ENCODE results near the gene STAM.
A peak's percentile ranks its signal among the peaks of the same experiment; 100 is the strongest.

STAM gene

DNA sequence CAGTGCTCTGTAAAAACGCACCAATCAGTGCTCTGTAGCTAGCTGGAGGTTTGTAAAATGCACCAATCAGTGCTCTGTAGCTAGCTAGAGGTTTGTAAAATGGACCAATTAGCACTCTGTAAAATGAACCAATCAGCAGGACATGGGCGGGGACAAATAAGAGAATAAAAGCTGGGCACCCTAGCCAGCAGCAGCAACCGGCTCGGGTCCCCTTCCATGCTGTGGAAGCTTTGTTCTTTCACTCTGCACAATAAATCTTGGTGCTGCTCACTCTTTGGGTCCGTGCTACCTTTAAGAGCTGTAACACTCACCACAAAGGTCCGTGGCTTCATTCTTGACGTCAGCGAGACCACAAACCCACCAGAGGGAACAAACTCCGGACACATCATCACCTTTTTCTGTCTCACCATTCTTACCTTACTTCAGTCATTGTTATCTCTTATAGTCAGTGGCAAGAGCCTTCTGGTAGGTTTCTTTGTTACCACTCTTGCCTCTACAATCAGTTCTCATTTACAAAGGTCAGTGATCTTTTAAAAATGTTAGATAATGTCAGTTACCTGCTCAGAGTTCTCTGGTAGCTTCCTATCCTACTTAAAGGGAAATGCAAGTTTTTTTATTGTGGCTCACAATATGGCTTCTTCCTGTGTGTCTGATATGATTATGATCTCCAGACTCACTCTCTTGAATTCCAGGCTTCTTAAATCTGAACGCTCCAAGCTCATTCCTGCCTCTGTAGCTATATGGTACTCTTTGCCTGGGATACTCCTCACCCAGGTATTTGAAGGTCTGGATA is 4.5 kb downstream of the STAM start:
- no peak for DNase-seq (ENCODE audit: low read depth)

DNA sequence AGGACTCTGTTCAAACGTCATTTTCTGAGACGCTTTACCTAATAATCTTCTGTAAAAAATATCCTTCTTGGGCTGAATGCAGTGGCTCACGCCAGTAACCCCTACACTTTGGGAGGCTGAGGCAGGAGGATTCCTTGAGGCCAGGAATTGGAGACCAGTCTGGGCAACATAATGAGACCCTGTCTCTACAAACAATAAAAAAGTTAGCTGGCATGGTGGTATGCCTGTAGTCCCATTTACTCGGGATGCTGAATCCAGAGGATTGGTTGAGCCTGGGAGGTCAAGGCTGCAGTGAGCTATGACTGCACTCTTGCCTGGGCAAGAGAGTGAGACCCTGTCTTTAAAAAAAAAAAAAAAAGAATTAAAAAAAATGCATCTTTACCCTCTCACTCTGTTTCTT is 5.1 kb downstream of the STAM start:
- no peak for DNase-seq (ENCODE audit: low read depth)

DNA sequence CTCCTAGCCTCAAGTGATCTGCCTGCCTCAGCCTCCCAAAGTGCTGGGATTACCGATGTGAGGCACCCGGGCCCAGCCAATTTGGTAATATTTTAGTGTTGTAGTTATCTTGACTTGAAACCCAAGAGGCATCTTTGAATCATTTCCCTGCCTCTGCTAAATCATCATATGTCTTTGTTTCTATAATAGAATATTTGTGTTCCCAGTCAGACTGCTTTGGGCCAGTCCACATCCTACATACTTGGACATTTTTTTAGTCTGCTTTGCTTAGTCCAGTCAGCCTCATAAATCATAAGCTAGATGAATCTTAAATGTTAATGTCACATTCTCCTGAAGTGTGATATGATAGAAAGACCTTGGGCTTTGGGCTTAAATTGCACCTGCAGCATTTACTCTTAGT is 5.9 kb downstream of the STAM start:
- peak; percentile 83 for DNase-seq (ENCODE audit: low read depth)

DNA sequence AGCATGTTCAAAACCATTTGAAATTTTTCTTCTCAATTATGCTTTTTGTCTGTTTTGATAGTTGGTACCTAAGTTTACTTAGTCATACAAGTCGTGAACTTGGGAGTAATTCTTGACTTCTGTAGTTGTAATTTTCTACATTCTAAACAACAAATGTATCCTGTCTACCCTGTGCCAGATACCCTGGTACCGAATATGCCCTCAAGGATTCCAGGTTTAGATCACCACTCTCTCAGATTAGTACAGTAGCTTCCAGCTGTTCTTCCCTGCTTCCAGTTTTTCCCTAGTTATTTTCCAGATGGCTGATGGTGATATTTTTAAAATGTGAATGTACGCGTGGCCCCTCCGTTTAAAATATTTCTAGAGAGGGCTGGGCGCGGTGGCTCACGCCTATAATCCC is 6.5 kb downstream of the STAM start:
- DNase-seq (ENCODE audit: low read depth), result no peak

DNA sequence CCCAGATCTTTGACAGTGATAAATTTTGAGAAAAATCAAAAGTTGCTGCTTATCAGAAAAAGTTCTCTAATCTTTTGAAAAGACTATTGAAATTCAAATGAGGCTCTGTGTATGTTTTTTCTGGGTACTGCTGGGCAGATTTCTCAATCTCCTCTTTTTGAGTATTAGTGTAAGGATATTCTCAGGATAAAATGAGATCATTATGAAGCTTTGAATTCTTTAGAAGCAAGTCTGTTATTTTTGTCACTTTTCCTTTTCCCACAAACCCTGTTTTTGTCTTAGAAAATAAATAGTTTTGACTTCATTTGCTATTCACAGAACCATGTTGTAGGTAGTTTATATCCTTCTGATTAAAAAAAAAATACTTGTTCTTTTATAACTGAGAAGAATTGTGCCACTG is 7.9 kb downstream of the STAM start:
- no peak for DNase-seq (ENCODE audit: low read depth)

DNA sequence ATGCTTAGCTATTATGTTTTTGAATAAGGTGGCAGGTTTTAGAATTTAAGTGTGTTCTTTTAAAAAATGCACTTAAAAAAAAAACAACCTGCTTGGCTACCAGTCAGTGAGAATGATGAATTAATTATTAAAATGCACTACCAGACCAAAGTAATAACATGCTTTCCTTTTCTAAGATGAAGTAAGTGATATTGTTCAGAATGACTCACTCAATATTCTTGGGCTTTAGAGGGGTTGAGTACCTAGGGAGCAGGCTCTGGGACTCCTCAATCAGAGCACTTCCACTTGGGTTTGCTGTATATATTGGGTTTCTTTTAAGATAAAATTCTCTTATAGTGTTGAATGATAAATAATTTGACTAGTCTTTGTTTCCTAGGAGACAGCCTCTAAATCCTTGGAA is 8.6 kb downstream of the STAM start:
- no peak for DNase-seq (ENCODE audit: low read depth)

DNA sequence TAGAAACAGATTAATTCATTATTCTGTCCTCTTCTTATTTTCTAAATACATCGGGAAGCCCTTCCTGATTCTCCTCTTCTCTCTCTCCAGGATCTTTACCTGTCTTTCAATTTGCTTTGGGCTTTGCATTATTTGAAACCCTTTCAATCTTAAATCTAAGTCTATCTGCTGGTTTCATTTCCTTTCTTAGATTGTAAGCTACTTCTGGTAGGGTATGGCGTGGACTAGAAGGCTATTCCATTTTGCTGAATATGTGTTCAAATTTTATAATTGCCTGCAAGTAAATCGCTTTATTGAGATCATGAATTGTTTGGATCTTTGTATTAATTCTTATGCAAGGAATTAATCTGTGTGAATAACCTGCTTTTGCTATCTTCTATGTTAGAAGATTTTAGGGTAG is 11.1 kb downstream of the STAM start:
- DNase-seq (ENCODE audit: low read depth), result no peak

DNA sequence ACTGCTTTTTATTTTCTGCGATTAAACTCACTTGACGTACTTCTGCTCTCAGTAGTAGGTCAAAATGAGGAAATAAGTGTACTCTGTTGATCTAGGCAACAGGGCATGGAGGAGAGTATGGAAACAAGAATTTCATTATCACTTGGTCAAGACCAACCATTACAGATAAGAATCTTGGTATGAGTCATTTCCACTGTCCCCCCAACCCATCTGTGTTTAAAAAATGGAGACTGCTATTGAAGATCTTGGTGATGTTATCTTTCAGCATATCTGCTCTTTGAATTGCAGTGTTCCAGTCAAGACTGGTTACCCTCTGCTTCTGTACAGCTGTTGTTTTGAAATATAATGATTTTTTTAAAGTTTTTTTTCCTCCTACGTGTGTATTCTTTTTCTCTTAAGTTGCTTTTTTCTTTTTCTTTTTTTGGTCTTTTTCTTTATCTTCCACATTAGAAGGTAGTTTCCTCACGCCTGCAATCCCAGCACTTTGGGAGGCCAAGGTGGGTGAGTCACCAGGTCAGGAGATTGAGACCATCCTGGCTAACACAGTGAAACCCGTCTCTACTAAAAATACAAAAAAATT is 11.7 kb downstream of the STAM start:
- DNase-seq (ENCODE audit: low read depth), result no peak

DNA sequence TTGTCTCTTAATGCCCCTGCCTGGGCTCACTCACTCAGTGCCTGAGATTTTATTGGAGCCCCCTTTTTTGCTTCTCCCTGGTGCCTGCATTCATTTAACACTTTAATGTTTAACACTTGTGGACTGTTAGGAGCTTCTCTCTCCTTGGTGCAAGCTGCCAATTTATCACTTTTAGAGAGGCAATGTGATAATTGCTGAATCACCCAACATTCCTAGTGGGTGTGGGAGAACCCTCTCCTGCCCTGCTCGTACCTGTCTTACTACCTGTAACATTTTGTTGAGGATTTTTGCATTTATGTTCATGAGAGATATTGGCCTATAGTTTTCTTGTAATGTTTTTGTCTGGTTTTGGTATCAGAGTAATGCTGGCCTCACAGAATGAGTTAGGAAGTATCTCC is 13.2 kb downstream of the STAM start:
- DNase-seq (ENCODE audit: low read depth), result no peak

DNA sequence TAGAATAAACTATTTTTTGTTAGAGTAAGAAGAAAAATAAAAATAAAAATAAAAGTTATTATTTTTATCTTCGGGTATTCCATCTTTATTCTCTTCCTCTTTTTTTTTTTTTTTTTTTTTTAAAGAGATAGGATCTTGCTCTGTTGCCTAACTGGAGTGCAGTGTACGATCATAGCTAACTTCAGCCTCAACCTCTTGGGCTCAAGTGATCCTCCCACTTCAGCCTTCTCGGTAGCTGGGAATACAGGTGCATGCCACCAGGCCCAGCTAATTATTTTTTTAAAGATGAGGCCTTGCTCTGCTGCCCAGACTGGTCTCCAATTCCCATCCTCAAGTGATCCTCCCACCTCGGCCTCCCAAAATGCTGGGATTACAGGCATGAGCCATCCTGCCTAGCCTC is 15.4 kb downstream of the STAM start:
- no peak for DNase-seq (ENCODE audit: low read depth)

DNA sequence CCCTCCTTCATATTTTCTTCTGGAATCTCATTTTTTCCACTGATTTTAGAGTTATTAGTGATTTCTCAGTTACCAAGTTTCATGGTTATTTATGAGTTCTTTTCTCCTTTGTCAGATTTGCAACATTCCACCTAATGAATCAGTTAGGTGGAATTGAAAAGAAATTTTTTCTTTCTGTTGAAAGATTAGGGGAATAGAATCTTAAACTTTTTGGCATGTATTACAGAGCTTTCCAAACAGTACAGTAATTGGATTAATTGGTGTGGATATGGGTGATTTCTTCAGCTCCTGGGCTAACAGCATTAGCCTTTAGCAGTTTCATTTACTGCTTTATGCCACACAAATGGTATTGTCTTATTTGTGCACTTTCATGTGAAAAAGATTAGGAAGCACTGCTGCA is 17.0 kb downstream of the STAM start:
- no peak for DNase-seq (ENCODE audit: low read depth)

DNA sequence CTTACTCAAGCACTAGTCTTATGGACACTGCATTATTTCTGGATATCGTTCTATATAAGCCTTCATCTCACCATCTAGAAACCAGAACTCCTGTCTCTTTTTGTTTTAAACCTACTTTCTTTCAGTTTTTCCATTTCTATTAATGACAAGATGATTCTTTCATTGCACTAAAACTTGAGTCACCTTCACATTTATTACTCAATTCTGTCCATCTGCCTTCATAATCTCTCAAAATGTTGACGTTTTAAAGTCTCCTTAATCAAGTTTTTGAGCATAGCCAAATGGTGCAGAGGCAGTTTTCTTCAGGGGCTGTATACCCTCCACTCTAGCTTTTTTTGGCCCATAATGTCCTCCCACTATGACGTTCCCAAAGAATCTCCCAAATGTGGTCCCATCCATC is 17.6 kb downstream of the STAM start:
- no peak for DNase-seq (ENCODE audit: low read depth)

DNA sequence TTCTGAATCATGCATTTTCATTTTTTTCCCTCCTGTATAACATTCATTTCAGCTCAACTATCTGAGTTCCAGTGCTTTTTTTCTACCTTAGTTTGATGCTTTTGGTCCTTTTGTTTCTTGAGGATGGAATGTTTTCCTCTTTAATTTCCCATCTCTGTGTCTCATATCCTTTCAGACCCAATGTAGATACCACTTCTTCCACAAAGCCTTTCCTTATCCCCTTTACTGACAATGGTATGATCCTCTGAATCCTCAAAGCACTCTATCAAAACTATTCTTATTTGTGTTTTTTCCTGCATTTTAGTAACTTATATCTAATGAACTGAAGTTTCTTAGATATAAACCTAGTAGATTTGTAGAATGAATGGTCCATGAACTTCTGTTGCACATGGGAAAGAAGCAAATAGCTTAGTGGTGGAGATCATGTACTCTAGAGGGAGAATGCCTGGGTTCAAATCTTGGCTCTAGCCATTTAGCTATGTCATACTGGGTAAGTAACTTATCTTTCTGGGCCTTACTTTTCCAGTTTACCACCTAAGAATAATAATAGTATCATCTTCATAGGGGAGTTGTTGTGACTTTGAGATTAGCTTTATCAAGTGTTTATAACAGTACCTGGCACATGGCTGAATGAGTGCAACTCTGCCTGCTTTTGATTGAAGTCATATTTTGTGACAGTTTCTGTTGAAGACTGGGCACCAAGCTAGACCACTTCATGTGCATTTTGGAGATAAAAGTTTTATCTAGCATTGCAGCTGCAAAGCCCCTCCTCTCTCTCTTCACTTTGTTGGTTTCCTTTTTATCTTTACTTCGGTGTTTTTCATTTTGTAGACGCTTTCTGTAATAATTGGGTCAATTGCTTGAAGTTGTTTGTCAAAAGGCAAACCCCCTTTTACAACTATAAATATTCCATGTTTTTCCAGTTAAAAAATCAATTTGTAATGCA is 18.5 kb downstream of the STAM start:
- DNase-seq (ENCODE audit: low read depth), result no peak

DNA sequence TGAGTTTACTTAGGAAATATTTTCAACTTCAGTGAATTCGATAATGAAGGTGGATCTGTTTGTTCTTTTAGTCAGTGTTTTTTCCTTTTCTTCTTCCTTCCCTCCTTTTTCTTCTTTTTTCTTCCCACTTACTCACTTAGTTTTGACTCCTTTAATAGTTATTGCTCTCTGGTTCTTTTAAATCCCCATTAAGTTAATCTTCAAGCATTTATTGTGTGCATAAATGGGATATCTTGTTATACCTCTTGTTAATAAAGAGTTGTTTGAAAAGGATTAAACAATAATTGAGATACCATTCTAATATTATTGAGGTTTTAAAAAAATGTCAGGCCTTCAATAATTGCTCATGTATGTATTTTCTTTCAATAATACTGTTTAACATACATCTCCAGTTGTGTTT is 19.5 kb downstream of the STAM start:
- no peak for DNase-seq (ENCODE audit: low read depth)

DNA sequence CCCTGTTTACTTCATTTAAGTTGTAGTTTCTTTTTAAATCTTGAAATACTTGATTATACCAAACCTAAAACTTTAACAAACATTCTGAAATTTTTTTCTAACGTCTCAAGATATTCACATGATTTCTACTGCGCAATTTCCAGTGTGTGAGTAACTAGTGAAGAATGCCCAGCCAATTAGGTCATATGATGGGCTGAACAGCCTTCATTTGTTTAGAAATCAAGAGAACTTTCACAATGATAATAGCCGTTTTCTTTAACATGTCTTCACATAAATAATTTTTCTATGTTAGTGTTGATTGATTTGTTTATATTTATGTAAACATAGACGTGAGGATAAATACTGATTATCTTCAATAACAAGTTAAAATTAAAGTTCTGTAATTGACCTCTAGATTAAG is 21.8 kb downstream of the STAM start:
- DNase-seq (ENCODE audit: low read depth), result peak; percentile 91

DNA sequence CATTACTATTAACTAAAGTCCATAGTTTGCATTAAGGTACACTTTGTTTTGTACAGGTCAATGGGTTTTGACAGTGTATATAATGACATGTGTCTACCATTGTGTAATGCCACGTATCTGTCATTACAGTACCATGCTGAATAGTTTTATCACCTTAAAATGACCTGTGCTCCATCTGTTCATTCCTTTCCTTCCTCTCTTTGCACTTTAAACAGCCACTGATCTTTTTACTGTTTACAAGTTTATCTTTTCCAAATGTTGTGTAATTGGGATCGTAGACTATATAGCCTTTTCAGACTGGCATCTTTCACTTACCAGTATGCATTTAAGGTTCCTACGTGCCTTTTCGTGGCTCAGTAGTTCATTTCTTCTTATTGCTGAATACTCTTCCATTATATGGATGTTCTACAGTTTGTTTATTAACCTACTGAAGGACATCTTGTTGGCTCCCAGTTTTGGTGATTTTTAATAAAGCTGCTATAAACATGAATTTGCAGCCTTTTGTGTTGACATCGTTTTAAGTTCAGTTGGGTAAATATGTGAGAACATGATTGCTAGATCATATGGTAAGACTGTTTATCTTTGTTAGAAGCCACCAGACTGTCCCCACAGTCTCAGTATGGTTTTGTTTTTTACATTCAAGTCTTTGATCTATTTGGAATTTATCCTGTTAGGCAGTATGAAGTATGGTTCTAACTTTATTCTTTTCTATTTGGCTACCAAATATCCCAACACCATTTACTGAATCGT is 24.7 kb downstream of the STAM start:
- no peak for DNase-seq (ENCODE audit: low read depth)

DNA sequence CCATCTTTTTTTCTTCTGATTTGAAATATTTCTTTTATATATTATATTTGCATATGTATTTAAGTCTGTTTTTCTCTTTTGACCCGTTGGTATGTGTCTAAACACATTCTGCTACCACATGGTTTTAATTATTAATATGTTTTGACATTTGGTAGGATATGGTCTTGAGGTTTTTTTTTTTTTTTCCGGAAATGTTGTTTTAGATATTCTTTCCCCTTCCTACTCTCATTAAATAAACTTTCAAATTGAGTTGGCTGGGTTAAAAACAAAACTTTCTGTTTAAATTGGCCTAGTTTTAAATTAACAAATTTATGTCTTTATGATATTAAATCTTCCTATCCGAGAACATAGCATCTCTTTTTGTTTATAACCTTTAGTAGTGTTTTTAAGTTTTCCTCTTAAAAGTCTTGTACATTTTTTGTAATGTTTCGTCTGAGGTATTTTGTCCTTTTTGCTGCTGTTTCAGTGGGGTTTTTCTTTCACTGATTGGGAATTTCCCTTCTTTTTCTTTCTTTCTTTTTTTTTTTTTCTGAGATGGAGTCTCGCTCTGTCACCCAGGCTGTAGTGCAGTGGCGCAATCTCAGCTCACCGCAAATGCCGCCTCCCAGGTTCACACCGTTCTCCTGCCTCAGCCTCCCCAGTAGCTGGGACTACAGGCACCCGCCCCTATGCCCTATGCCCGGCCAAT is 25.4 kb downstream of the STAM start:
- no peak for DNase-seq (ENCODE audit: low read depth)

DNA sequence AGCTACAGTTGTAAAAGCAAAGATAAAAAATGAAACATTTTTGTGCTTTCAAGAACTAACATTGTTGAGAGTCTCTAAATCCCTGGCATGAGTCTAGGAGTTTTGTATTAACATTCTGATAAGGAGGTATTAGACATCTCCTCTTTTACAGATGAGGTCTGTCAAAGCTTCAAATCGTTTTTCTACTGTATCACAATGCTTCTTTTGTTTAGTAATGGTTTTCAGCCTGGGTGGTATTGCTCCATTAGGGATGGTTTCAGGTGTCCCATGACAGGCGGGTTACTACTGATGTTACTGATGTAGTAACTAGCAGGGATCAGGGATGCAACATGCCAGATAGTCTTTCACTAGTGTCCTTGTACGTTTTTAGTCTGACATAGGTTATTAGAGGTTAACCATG is 27.4 kb downstream of the STAM start:
- DNase-seq (ENCODE audit: low read depth), result no peak

DNA sequence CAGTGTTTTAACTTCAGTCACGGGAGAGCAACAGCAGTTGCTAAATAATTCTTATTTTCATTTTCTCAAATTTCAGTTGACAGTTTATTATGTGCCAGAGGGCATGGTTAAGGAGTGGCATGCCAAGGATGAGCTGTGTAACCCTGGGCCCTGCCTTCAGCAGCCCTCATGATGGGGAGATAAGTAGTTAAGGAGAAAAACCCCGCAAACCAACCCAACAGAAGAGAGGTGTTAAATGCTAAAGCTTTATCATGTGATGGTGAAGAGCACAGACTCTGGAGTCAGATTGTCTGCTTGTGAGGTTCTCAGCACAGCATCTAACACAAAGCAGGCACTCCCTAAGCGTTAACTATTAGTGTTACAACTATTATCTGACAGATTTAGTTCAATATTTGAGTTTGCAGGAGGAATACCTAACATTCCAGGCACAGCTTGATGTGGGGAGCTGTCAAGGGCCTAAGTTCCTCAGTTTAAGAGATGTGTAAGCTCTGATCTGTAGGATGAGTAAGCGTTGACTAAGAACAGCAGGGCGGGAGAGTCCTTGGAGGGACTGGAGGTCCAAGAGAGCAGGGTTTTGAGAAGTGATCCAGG is 29.6 kb downstream of the STAM start:
- peak; percentile 81 for DNase-seq (ENCODE audit: low read depth)

DNA sequence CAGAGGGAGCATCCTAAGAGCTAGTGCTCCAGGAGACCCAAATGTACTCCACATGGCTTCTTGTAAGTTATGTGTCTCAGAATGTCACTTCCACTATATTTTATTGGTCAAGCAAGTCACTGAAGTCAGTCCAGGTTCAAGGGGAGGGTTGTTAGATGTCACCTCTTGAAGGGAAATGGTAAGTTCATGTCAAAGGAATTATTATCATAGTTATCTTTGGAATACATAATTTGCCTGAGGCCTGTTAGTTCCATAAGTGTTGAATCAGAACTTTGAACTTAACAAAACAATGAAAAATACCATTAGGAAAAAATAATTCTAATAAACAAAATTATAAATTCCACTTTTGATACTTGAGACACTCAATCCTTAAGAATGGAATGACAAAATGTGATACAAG is 30.6 kb downstream of the STAM start:
- no peak for DNase-seq (ENCODE audit: low read depth)

DNA sequence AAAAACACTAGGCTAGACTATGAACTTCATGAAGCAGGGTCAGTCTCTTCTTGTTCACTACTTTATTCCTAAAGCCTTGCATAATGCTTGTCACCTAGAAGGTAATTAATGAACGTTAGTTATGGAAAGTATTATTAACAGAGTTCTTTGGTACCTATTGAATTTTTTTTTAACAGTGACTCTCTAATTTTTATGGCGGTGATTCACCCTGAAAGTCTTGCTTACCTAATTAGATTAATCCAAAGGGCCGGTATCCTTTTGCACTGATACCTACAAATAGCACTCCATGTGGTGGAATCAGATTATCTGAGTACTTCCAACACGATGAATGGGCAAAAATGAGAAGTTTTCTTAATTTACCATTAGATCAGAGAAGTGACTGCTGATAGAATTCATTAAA is 31.7 kb downstream of the STAM start:
- DNase-seq (ENCODE audit: low read depth), result no peak

Data from stromal cell of bone marrow (primary cell).